K562 (cell line): ENCODE results near the gene CTDNEP1. TPM values are rescaled to one million over a fixed set of nuclear protein-coding genes. Genes with fewer than 3 reads are reported as not detected.

ENCODE experiments used
- ATAC-seq: fragments of 200-7000 bp; cut with Tn5 transposase; 3 replicates; pipeline ENCODE4 v1.9.1; 2020; ENCODE audit warnings: moderate library complexity
- BruUV-seq: library from RNA; stranded (reverse); fragments of 400-500 nt; replicated peaks from 2 replicates; lab custom pipeline; 2021; lab: Mats Ljungman, UMichigan
- CTCF ChIA-PET: fragments of 300-600 bp; formaldehyde crosslinking; extraction: SDS; loops from one replicate; lab custom pipeline; 2021; ENCODE audit warnings: low intra/inter-chr PET ratio; lab: Yijun Ruan, JAX
- POLR2A ChIA-PET: fragments of 300-600, 350-650 bp; sonication (Branson Sonifier 250); formaldehyde crosslinking; extraction: SDS; loops from one replicate; lab custom pipeline; 2021; ENCODE audit warnings: antibody characterized with exemption, inconsistent platforms; lab: Yijun Ruan, JAX
- DNase-seq, 4 experiments: peaks; one replicate each; pipeline versions ENCODE4 v3.0.0 to v3.0.0-alpha.2; 2011 to 2018; ENCODE audit warnings: low spot score in 3 of 4, mixed read lengths in 3 of 4; ENCODE audit errors: extremely low read depth in 1 of 4
- FAIRE-seq: peaks from 2 replicates; lab custom pipeline; 2011; peaks lifted over from hg19 to GRCh38; lab: Jason Lieb, UNC
- H2AFZ ChIP-seq: 2 replicates; pipeline ENCODE4 v1.6.0; 2011; ENCODE audit warnings: low read depth, low read length, control low read depth, inconsistent platforms
- H3K27ac ChIP-seq: fragments of 200-600 bp; 3 replicates; pipeline ENCODE4 v1.8.0; 2011; ENCODE audit warnings: low read depth, mild to moderate bottlenecking, control low read depth, inconsistent platforms, low read length, moderate library complexity, mixed read lengths; ENCODE audit errors: extremely low read depth
- H3K27me3 ChIP-seq, 2 experiments: fragments of 300-600 bp in 1 of 2; 2 replicates in 1 of 2; 3 replicates in 1 of 2; pipeline versions ENCODE4 v1.6.0 to v1.8.0; 2011; ENCODE audit warnings: inconsistent platforms in 2 of 2, low read length in 2 of 2, mild to moderate bottlenecking in 1 of 2, mixed read lengths in 1 of 2, moderate library complexity in 1 of 2; ENCODE audit not compliant: control insufficient read depth in 2 of 2, insufficient read depth in 2 of 2
- H3K36me3 ChIP-seq: fragments of 300-600 bp; 3 replicates; pipeline ENCODE4 v1.8.0; 2011; ENCODE audit warnings: mild to moderate bottlenecking, low read length, inconsistent platforms; ENCODE audit not compliant: control insufficient read depth, insufficient read depth
- H3K4me1 ChIP-seq, 2 experiments: fragments of 200-600 bp in 1 of 2; replicated peaks in 1 of 2; 2 replicates in 1 of 2; 3 replicates in 1 of 2; pipeline versions ENCODE4 v1.5.1 to v1.8.0; 2011; ENCODE audit warnings: inconsistent platforms in 2 of 2, low read length in 2 of 2, mild to moderate bottlenecking in 1 of 2, mixed read lengths in 1 of 2, moderate library complexity in 1 of 2; ENCODE audit not compliant: control insufficient read depth in 2 of 2, insufficient read depth in 2 of 2
- H3K4me2 ChIP-seq: 2 replicates; pipeline ENCODE4 v1.6.1; 2011; ENCODE audit warnings: low read length, control low read depth, inconsistent platforms, mixed read lengths; ENCODE audit not compliant: insufficient read depth
- H3K4me3 ChIP-seq: fragments of 200-600 bp; sonication (generic), shearing (Covaris generic); 2 replicates; pipeline ENCODE4 v1.5.1; 2016; ENCODE audit warnings: control low read depth, inconsistent platforms
- H3K79me2 ChIP-seq: fragments of 200-600 bp; 3 replicates; pipeline ENCODE4 v1.8.0; 2011; ENCODE audit warnings: low read length, inconsistent platforms; ENCODE audit not compliant: control insufficient read depth, insufficient read depth
- H3K9ac ChIP-seq, 2 experiments: 2 replicates each; pipeline versions ENCODE4 v1.6.0 to v1.6.1; 2011; ENCODE audit warnings: low read depth in 2 of 2, low read length in 2 of 2, control low read depth in 1 of 2, inconsistent platforms in 1 of 2, mild to moderate bottlenecking in 1 of 2, mixed read lengths in 1 of 2; ENCODE audit not compliant: insufficient read depth in 1 of 2
- H3K9me1 ChIP-seq: one replicate; pipeline ENCODE4 v1.6.0; 2011; ENCODE audit warnings: inconsistent platforms, mild to moderate bottlenecking, low read length, moderate library complexity; ENCODE audit not compliant: control insufficient read depth, insufficient read depth
- H3K9me3 ChIP-seq: replicated peaks from 2 replicates; pipeline ENCODE4 v1.5.1; 2011; ENCODE audit warnings: low read depth, low read length, inconsistent platforms; ENCODE audit not compliant: control insufficient read depth, insufficient read depth
- H4K20me1 ChIP-seq: replicated peaks from 2 replicates; pipeline ENCODE4 v1.6.1; 2011; ENCODE audit warnings: low read length, inconsistent platforms, mixed read lengths; ENCODE audit not compliant: control insufficient read depth, insufficient read depth
- ELK3 ChIP-seq: fragments of 450-650 bp; formaldehyde crosslinking; IDR thresholded peaks from 2 replicates; pipeline ENCODE4 v1.4.0; 2020; ENCODE audit warnings: mild to moderate bottlenecking
- ETS2 ChIP-seq: IDR thresholded peaks from 2 replicates; pipeline ENCODE4 v1.6.1; 2016; ENCODE audit warnings: borderline replicate concordance, missing genetic modification characterization, mild to moderate bottlenecking, moderate library complexity, missing compliant biosample characterization; ENCODE audit not compliant: poor library complexity, severe bottlenecking
- FOS ChIP-seq: IDR thresholded peaks from 3 replicates; pipeline ENCODE4 v1.6.1; 2011; ENCODE audit not compliant: insufficient read length; ENCODE audit errors: extremely low read depth
- FOXK2 ChIP-seq, 2 experiments: fragments of 450-650 bp; IDR thresholded peaks in 1 of 2; conservative IDR thresholded peaks in 1 of 2; 2 replicates each; pipeline ENCODE4 v1.6.1; 2016; ENCODE audit warnings: low read depth in 2 of 2, mild to moderate bottlenecking in 1 of 2
- ID3 ChIP-seq, 2 experiments: fragments of 250-450 bp in 1 of 2; fragments of 450-650 bp in 1 of 2; sonication (Bioruptor Pico) in 1 of 2; IDR thresholded peaks; 2 replicates each; pipeline versions ENCODE4 v1.6.1 to v1.8.0; 2016 to 2021; ENCODE audit warnings: mild to moderate bottlenecking in 2 of 2, moderate library complexity in 2 of 2, missing compliant biosample characterization in 1 of 2, missing genetic modification characterization in 1 of 2
- IRF2 ChIP-seq: sonication (generic); formaldehyde crosslinking; IDR thresholded peaks from 2 replicates; pipeline ENCODE4 v1.8.1; 2022; ENCODE audit warnings: mild to moderate bottlenecking, missing genetic modification reagents
- MAZ ChIP-seq, 2 experiments: fragments of 450-650 bp in 1 of 2; sonication (generic) in 1 of 2; formaldehyde crosslinking; IDR thresholded peaks in 1 of 2; conservative IDR thresholded peaks in 1 of 2; 2 replicates each; pipeline versions ENCODE4 v1.4.0 to v1.5.0; 2020; ENCODE audit warnings: mild to moderate bottlenecking in 1 of 2, missing genetic modification reagents in 1 of 2
- RBM39 ChIP-seq: fragments of 200-400 bp; formaldehyde crosslinking; optimal IDR thresholded peaks from 2 replicates; pipeline ENCODE3; 2018; ENCODE audit warnings: low read depth, low read length
- SIX5 ChIP-seq, 2 experiments: IDR thresholded peaks; 2 replicates each; pipeline ENCODE4 v1.6.1; 2011; ENCODE audit warnings: low read length in 2 of 2, borderline replicate concordance in 1 of 2, low read depth in 1 of 2, mild to moderate bottlenecking in 1 of 2, moderate library complexity in 1 of 2; ENCODE audit not compliant: insufficient read depth in 1 of 2
- SRSF7 ChIP-seq: fragments of 200-400 bp; formaldehyde crosslinking; optimal IDR thresholded peaks from 2 replicates; pipeline ENCODE3; 2017; ENCODE audit warnings: mild to moderate bottlenecking, low read depth, low read length
- TAF7 ChIP-seq: fragments of 450-650 bp; IDR thresholded peaks from 2 replicates; pipeline ENCODE4 v1.6.1; 2016; ENCODE audit warnings: missing genetic modification characterization, missing compliant biosample characterization
- TGIF2 ChIP-seq: sonication (generic); formaldehyde crosslinking; IDR thresholded peaks from 2 replicates; pipeline ENCODE4 v1.8.1; 2022; ENCODE audit warnings: mild to moderate bottlenecking, missing genetic modification reagents, moderate library complexity
- ZBTB7A ChIP-seq: IDR thresholded peaks from 2 replicates; pipeline ENCODE4 v1.6.1; 2011; ENCODE audit warnings: low read depth, mild to moderate bottlenecking, low read length, moderate library complexity, borderline replicate concordance; ENCODE audit not compliant: control insufficient read depth
- ZFP36 ChIP-seq: fragments of 150-350 bp; IDR thresholded peaks from 2 replicates; pipeline ENCODE4 v1.6.1; 2018; ENCODE audit warnings: low read length, low read depth; ENCODE audit not compliant: partially characterized antibody
- ZNF232 ChIP-seq: sonication (generic); formaldehyde crosslinking; IDR thresholded peaks from 2 replicates; pipeline ENCODE4 v1.8.0; 2022; ENCODE audit warnings: mild to moderate bottlenecking, missing genetic modification reagents
- ZNF583 ChIP-seq: fragments of 250-450 bp; sonication (Bioruptor Pico); IDR thresholded peaks from 2 replicates; pipeline ENCODE4 v1.4.0; 2020
- ZNF639 ChIP-seq, 2 experiments: fragments of 200-800 bp in 1 of 2; sonication (Bioruptor generic) in 1 of 2; sonication (generic) in 1 of 2; formaldehyde crosslinking in 1 of 2; IDR thresholded peaks in 1 of 2; conservative IDR thresholded peaks in 1 of 2; 2 replicates each; pipeline versions ENCODE4 v1.5.0 to v1.6.1; 2016 to 2020; ENCODE audit warnings: missing compliant biosample characterization in 1 of 2, missing genetic modification characterization in 1 of 2, missing genetic modification reagents in 1 of 2
- WGBS: fragments of 100-300 bp; shearing (Covaris generic); methylation state at CpG from one replicate; pipeline ENCODE4 v1.1.6; 2016; ENCODE audit warnings: low coverage, mixed read lengths; ENCODE audit not compliant: insufficient coverage; ENCODE audit errors: missing lambda C conversion rate; 5-methylcytosine and 5-hydroxymethylcytosine counted together
- in situ Hi-C: fragments of 300-500 bp; cut with MboI; formaldehyde crosslinking; loops from 4 replicates; pipeline ENCODE4 v1.15.0; 2018; ENCODE audit warnings: inconsistent platforms, mixed read lengths
- intact Hi-C: fragments of 100-400 bp; cut with micrococcal nuclease; formaldehyde crosslinking; loops from 2 replicates; pipeline ENCODE4 v1.14.2; 2022
- polyA plus RNA-seq, 8 experiments: library from polyadenylated mRNA; depleted of rRNA in 4 of 8; stranded (reverse) in 5 of 8; unstranded in 3 of 8; fragments of >200 nt; fragmentation: Nextera tagmentation in 2 of 8; fragmentation: Illumina TruSeq in 1 of 8; extraction: Ambion mirVana in 2 of 8; extraction: Trizol in 1 of 8; gene quantifications; 2 replicates each; pipeline versions ENCODE4 v1.2.1 to v1.2.3, GENCODE V29; 2011 to 2014; ENCODE audit warnings: inconsistent platforms in 1 of 8, missing spikeins in 1 of 8
- total RNA-seq, 7 experiments: library from RNA; depleted of rRNA in 6 of 7; stranded (reverse); fragments of >200 nt in 6 of 7; fragmentation: Illumina TruSeq in 2 of 7; extraction: Trizol in 2 of 7; gene quantifications; 2 replicates each; pipeline versions ENCODE4 v1.2.1 to v1.2.3, GENCODE V29; 2011 to 2021; ENCODE audit warnings: low replicate concordance in 1 of 7

CTDNEP1 gene
- total and polyA plus RNA-seq, 9 of the 15 experiments (the other 6 are each of a cell fraction or from before 2014, with no cell fraction given): 10.7 to 150 (median 28.5) TPM

DNA sequence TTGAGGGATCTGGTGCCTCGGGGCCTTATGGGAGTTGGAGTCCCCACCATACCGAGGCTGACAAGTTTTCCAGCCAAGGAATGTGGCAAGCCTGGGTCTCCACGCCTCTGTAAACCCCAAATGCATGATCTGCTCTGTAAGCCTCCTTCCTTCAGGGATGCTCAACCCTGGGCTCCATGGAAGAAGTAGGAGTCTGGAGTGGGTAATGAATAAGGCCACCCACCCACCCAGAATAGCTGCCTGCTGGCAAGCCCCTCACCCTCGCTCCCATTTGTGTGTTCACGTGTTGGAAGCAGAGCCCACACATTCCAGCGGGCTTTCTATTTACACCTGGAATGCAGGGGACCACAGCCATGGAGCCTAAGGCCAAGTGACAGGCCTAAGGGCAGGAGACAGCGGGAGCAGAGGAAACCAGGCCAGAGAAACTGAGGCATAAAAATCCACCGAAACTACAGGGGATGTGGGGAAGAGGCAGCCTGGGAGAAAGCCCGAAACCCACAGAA lies 36.3 kb downstream of the CTDNEP1 start:
- Histone ChIP-seq H3K4me2 (peak overlapping the region; percentile 85), H2AFZ (peak overlapping the region; percentile 19; the same call in 1 of the 2 replicates), H3K27ac (peak overlapping the region; percentile 39), H4K20me1 (no peaks in the 10 kb centered on the region; the same call in 1 of the 2 replicates), H3K79me2 (peaks cover 44% of the 10 kb centered on the region), H3K4me1 (peaks cover 34 to 48% of the 10 kb centered on the region in 2 experiments), H3K9me1 (no peaks in the 10 kb centered on the region), H3K36me3 (no peaks in the 10 kb centered on the region), H3K9ac (peak overlapping the region; percentile 20 to 43; a peak in 2 of 4 replicates), H3K27me3 (no peaks in the 10 kb centered on the region), H3K4me3 (peak overlapping the region; percentile 43; the same call in 1 of the 2 replicates), H3K9me3 (no peaks in the 10 kb centered on the region)
- BruUV-seq: no TSS peak
- CTCF ChIA-PET: no interaction called here
- DNase-seq: no peak
- 21% methylated on average over 9 of the region's 9 CpGs for WGBS
- intact Hi-C loops: no loop called here
- ATAC-seq: no peak
- FAIRE-seq: peak; percentile 97
- POLR2A ChIA-PET: interaction anchor here (1.3 kb wide), 1 partner anchor 28 kb away, joined by 3 read pairs; the partner anchor contains the start of gene GABARAP
- in situ Hi-C loops: no loop called here
- TF ChIP-seq TAF7: no peak
- 0 out of 4 replicates have a peak, but pooled peaks of 1 of the 2 experiments have one; percentile 53 for TF ChIP-seq ZNF639 (CRISPR knock-in tag; conservative IDR thresholded peaks at IDR 0.05 in 1 of 2, IDR thresholded peaks at IDR 0.05 in 1 of 2)
- no peak for TF ChIP-seq TGIF2 (CRISPR knock-in tag)
- no peak for TF ChIP-seq ZNF232 (CRISPR knock-in tag)
- TF ChIP-seq ZNF583: no peak
- TF ChIP-seq ETS2 (tag): no peak
- TF ChIP-seq ZFP36: no peak
- 0 out of 4 replicates have a peak, but pooled peaks of 1 of the 2 experiments have one; percentile 3 for TF ChIP-seq MAZ (CRISPR knock-in tag; conservative IDR thresholded peaks at IDR 0.05 in 1 of 2, IDR thresholded peaks at IDR 0.05 in 1 of 2)
- TF ChIP-seq ELK3: no peak
- TF ChIP-seq ID3 (CRISPR knock-in tag; IDR thresholded peaks at IDR 0.05): no peak
- no peak for TF ChIP-seq ID3 (tag; IDR thresholded peaks at IDR 0.05)
- no peak for TF ChIP-seq FOXK2 (conservative IDR thresholded peaks at IDR 0.05 in 1 of 2, IDR thresholded peaks at IDR 0.05 in 1 of 2; ENCODE audit: low read depth in 2 of 2)
- TF ChIP-seq SIX5 (IDR thresholded peaks at IDR 0.05; ENCODE audit: borderline replicate concordance in 1 of 2, insufficient read depth in 1 of 2, low read depth in 1 of 2, low read length in 2 of 2): peak in 1 of 2 experiments; percentile 93; a peak in 1 of 4 replicates
- TF ChIP-seq FOS: no peak
- TF ChIP-seq IRF2 (CRISPR knock-in tag): no peak
- no peak for TF ChIP-seq SRSF7
- no peak for TF ChIP-seq RBM39
- peak; percentile 18; the same call in 1 of the 2 replicates for TF ChIP-seq ZBTB7A
